Natural killer cell (primary cell): ENCODE data around the gene PRKCQ. TPM values are rescaled to one million over a fixed set of nuclear protein-coding genes. Genes with fewer than 3 reads are reported as not detected.
A peak's percentile ranks its signal among the peaks of the same experiment; 100 is the strongest.

Source experiments
- ATAC-seq, 3 donors: fragments of 150-1000 bp in 2 of 3; fragments of 200-7000 bp in 1 of 3; cut with Tn5 transposase; 1 replicate in 1 of 3; 2 replicates in 2 of 3; pipeline ENCODE4 v1.10.0; 2021; ENCODE audit warnings: mild to moderate bottlenecking in 2 of 3, moderate library complexity in 2 of 3
- DNase-seq, 2 donors: peaks; one replicate each; pipeline versions ENCODE4 v3.0.0 to v3.0.0-alpha.2; 2013 to 2021; ENCODE audit warnings: mixed read lengths in 1 of 2
- H3K27ac ChIP-seq: one replicate; pipeline ENCODE4 v1.5.1; 2013; ENCODE audit warnings: mild to moderate bottlenecking, low read length
- H3K27me3 ChIP-seq: one replicate; pipeline ENCODE4 v1.6.1; 2013; ENCODE audit warnings: low read length; ENCODE audit not compliant: control insufficient read depth, insufficient read depth
- H3K36me3 ChIP-seq: one replicate; pipeline ENCODE4 v1.6.1; 2013; ENCODE audit warnings: low read length; ENCODE audit not compliant: control insufficient read depth, insufficient read depth
- H3K4me1 ChIP-seq: one replicate; pipeline ENCODE4 v1.6.1; 2013; ENCODE audit warnings: low read length; ENCODE audit not compliant: control insufficient read depth, insufficient read depth
- H3K4me3 ChIP-seq: one replicate; pipeline ENCODE4 v1.5.1; 2013; ENCODE audit warnings: low read length
- H3K9me3 ChIP-seq: one replicate; pipeline ENCODE4 v1.6.1; 2013; ENCODE audit warnings: low read length; ENCODE audit not compliant: control insufficient read depth, insufficient read depth
- H3K27ac Mint-ChIP-seq, 2 donors: one replicate each; pipeline ENCODE4 v1.8.0; 2022; ENCODE audit warnings: mild to moderate bottlenecking in 2 of 2, mixed read lengths in 2 of 2, moderate library complexity in 1 of 2
- H3K27me3 Mint-ChIP-seq, 2 donors: one replicate each; pipeline ENCODE4 v1.8.0; 2022; ENCODE audit warnings: low read depth in 2 of 2, mixed read lengths in 2 of 2
- H3K36me3 Mint-ChIP-seq: one replicate; pipeline ENCODE4 v1.8.0; 2022; ENCODE audit warnings: mixed read lengths
- H3K4me1 Mint-ChIP-seq, 2 donors: one replicate each; pipeline ENCODE4 v1.8.0; 2022; ENCODE audit warnings: mixed read lengths in 2 of 2
- H3K4me3 Mint-ChIP-seq: one replicate; pipeline ENCODE4 v1.8.0; 2022; ENCODE audit warnings: mild to moderate bottlenecking, moderate library complexity, mixed read lengths
- H3K9me3 Mint-ChIP-seq, 2 donors: one replicate each; pipeline ENCODE4 v1.8.0; 2022; ENCODE audit warnings: mixed read lengths in 2 of 2
- CTCF ChIP-seq: fragments of 200-600 bp; IDR thresholded peaks from one replicate; pipeline ENCODE4 v1.8.0; 2022; ENCODE audit warnings: antibody characterized with exemption
- WGBS: methylation state at CpG from one replicate; pipeline ENCODE4 v1.1.7; 2013; ENCODE audit warnings: missing lambda C conversion rate; ENCODE audit not compliant: insufficient coverage; 5-methylcytosine and 5-hydroxymethylcytosine counted together
- intact Hi-C: fragments of 100-400 bp; cut with micrococcal nuclease; formaldehyde crosslinking; loops from one replicate; pipeline ENCODE4 v1.14.2; 2022
- total RNA-seq, 4 donors: library from RNA; stranded (reverse); fragments of 120-200 nt in 1 of 4; gene quantifications; one replicate each; pipeline versions ENCODE4 v1.2.3 to v1.2.4, GENCODE V29; 2013 to 2022

The PRKCQ gene
- total RNA-seq, 3 donors from 2014 or later (not counting 1 experiment from before 2014, with no cell fraction given), result 46.5 to 69.5 (median 61.3) TPM

- no peak for TF ChIP-seq CTCF
- Mint-ChIP-seq H3K27ac (peak overlapping the region; percentile 51 to 95), H3K36me3 (no peaks in the 10 kb centered on the region), H3K4me1 (peaks cover 75 to 79% of the 10 kb centered on the region in 2 donors), H3K4me3 (no peak overlapping the region), H3K9me3 (no peaks in the 10 kb centered on the region), H3K27me3 (no peaks in the 10 kb centered on the region)
- DNase-seq, result no peak
- no peaks in the 10 kb centered on the region for H3K9me3 ChIP-seq
- intact Hi-C loops, result no loop called here
- H3K36me3 ChIP-seq, result no peaks in the 10 kb centered on the region
- ATAC-seq, result no peak
- 75% methylated on average over 7 of the region's 7 CpGs for WGBS
- peaks cover 17% of the 10 kb centered on the region for H3K4me1 ChIP-seq
- no peak overlapping the region for H3K27ac ChIP-seq
- H3K4me3 ChIP-seq, result no peak overlapping the region
- H3K27me3 ChIP-seq, result no peaks in the 10 kb centered on the region
Observed at GRCh38 chr10:6553937-6554336, 26.1 kb downstream of the PRKCQ start.

- Mint-ChIP-seq H3K27ac (peak overlapping the region; percentile 98 to 100), H3K9me3 (no peaks in the 10 kb centered on the region), H3K4me1 (peaks cover 61 to 63% of the 10 kb centered on the region in 2 donors), H3K4me3 (peak overlapping the region; percentile 98), H3K36me3 (no peaks in the 10 kb centered on the region), H3K27me3 (no peaks in the 10 kb centered on the region)
- peaks cover 31% of the 10 kb centered on the region for H3K4me1 ChIP-seq
- intact Hi-C loops, result loop anchor here (1.0 to 5.0 kb wide), 2 partner anchors 34 to 70 kb away; no protein-coding TSS in a partner anchor
- ATAC-seq (peak; percentile 62 to 74 (median 71)), DNase-seq (peak; percentile 29 to 81)
- peak overlapping the region; percentile 19 for H3K4me3 ChIP-seq
- H3K27ac ChIP-seq, result peak overlapping the region; percentile 81
- no peaks in the 10 kb centered on the region for H3K9me3 ChIP-seq
- no peak for TF ChIP-seq CTCF
- 16% methylated on average over 9 of the region's 9 CpGs for WGBS
- no peaks in the 10 kb centered on the region for H3K36me3 ChIP-seq
- H3K27me3 ChIP-seq, result no peaks in the 10 kb centered on the region
Observed at GRCh38 chr10:6543431-6544005, 36.6 kb downstream of the PRKCQ start.

GRCh38 chr10:6542999-6543430 is 37.1 kb downstream of the PRKCQ start:
- Histone ChIP-seq H3K36me3 (no peaks in the 10 kb centered on the region), H3K4me3 (peak overlapping the region; percentile 19), H3K4me1 (peaks cover 33% of the 10 kb centered on the region), H3K9me3 (no peaks in the 10 kb centered on the region), H3K27ac (peak overlapping the region; percentile 81), H3K27me3 (no peaks in the 10 kb centered on the region)
- peak overlapping the region; percentile 98 to 100 for H3K27ac Mint-ChIP-seq
- peaks cover 65 to 66% of the 10 kb centered on the region in 2 donors for H3K4me1 Mint-ChIP-seq
- H3K36me3 Mint-ChIP-seq, result no peaks in the 10 kb centered on the region
- peak overlapping the region; percentile 98 for H3K4me3 Mint-ChIP-seq
- ATAC-seq (peak; percentile 61 to 74 (median 65)), DNase-seq (peak; percentile 21 to 82)
- WGBS, result 3% methylated on average over 8 of the region's 9 CpGs
- no peak for TF ChIP-seq CTCF
- intact Hi-C loops, result loop anchor here (1.0 to 5.0 kb wide), 2 partner anchors 34 to 70 kb away; no protein-coding TSS in a partner anchor
- H3K27me3 Mint-ChIP-seq, result no peaks in the 10 kb centered on the region
- no peaks in the 10 kb centered on the region for H3K9me3 Mint-ChIP-seq
